ENCODE results near the gene ADIPOR2. TPM values are rescaled to one million over a fixed set of nuclear protein-coding genes. Genes with fewer than 3 reads are reported as not detected.
A peak's percentile ranks its signal among the peaks of the same experiment; 100 is the strongest.

Gene ADIPOR2
- total RNA-seq, 1 donor from 2014 or later, result 29.6 TPM

GRCh38 chr12:1814266-1814665, 123.4 kb downstream of the ADIPOR2 start:
- Mint-ChIP-seq H3K4me1 (peaks cover 51% of the 10 kb centered on the region), H3K36me3 (no peaks in the 10 kb centered on the region), H3K9me3 (peaks cover 4% of the 10 kb centered on the region), H3K4me3 (no peak overlapping the region), H3K27me3 (ENCODE audit: insufficient read depth, low read depth) (peaks cover 9% of the 10 kb centered on the region), H3K27ac (no peak overlapping the region)
- Histone ChIP-seq H3K4me3 (no peak overlapping the region), H3K9me3 (ENCODE audit: low read depth) (no peaks in the 10 kb centered on the region), H3K4me2 (no peak overlapping the region), H3K9ac (no peak overlapping the region), H3K27ac (no peak overlapping the region), H3K36me3 (no peaks in the 10 kb centered on the region), H3K79me2 (ENCODE audit: low read depth) (no peaks in the 10 kb centered on the region), H2AFZ (replicated peaks) (no peak overlapping the region), H4K20me1 (ENCODE audit: low read depth) (no peaks in the 10 kb centered on the region), H3K4me1 (no peaks in the 10 kb centered on the region), H3F3A (ENCODE audit: low read depth) (no peaks in the 10 kb centered on the region), H3K27me3 (peaks cover 3% of the 10 kb centered on the region)
- TF ChIP-seq EZH2 (IDR thresholded peaks at IDR 0.05), result no peak
- no peak for TF ChIP-seq CTCF (IDR thresholded peaks at IDR 0.05)
- TF ChIP-seq EZH2phosphoT487 (IDR thresholded peaks at IDR 0.05), result no peak
- DNase-seq (ENCODE audit: low spot score), result no peak

GRCh38 chr12:1815108-1815507, 124.2 kb downstream of the ADIPOR2 start:
- peaks cover 12% of the 10 kb centered on the region for H3K27me3 ChIP-seq
- Mint-ChIP-seq H3K27me3 (ENCODE audit: insufficient read depth, low read depth) (peaks cover 16% of the 10 kb centered on the region), H3K36me3 (no peaks in the 10 kb centered on the region), H3K4me1 (peaks cover 52% of the 10 kb centered on the region), H3K27ac (no peak overlapping the region), H3K9me3 (peaks cover 4% of the 10 kb centered on the region), H3K4me3 (no peak overlapping the region)
- DNase-seq (ENCODE audit: low spot score), result no peak
- peaks cover 6% of the 10 kb centered on the region for H3K4me1 ChIP-seq
- no peaks in the 10 kb centered on the region for H3F3A ChIP-seq (ENCODE audit: low read depth)
- no peak overlapping the region for H3K27ac ChIP-seq
- H4K20me1 ChIP-seq (ENCODE audit: low read depth), result no peaks in the 10 kb centered on the region
- no peaks in the 10 kb centered on the region for H3K36me3 ChIP-seq
- no peak overlapping the region for H3K9ac ChIP-seq
- H3K4me2 ChIP-seq, result no peak overlapping the region
- TF ChIP-seq CTCF (IDR thresholded peaks at IDR 0.05) (no peak), EZH2 (IDR thresholded peaks at IDR 0.05) (no peak), EZH2phosphoT487 (IDR thresholded peaks at IDR 0.05) (no peak)
- H3K9me3 ChIP-seq (ENCODE audit: low read depth), result no peaks in the 10 kb centered on the region
- H2AFZ ChIP-seq (replicated peaks), result no peak overlapping the region
- H3K79me2 ChIP-seq (ENCODE audit: low read depth), result no peaks in the 10 kb centered on the region
- no peak overlapping the region for H3K4me3 ChIP-seq

DNA sequence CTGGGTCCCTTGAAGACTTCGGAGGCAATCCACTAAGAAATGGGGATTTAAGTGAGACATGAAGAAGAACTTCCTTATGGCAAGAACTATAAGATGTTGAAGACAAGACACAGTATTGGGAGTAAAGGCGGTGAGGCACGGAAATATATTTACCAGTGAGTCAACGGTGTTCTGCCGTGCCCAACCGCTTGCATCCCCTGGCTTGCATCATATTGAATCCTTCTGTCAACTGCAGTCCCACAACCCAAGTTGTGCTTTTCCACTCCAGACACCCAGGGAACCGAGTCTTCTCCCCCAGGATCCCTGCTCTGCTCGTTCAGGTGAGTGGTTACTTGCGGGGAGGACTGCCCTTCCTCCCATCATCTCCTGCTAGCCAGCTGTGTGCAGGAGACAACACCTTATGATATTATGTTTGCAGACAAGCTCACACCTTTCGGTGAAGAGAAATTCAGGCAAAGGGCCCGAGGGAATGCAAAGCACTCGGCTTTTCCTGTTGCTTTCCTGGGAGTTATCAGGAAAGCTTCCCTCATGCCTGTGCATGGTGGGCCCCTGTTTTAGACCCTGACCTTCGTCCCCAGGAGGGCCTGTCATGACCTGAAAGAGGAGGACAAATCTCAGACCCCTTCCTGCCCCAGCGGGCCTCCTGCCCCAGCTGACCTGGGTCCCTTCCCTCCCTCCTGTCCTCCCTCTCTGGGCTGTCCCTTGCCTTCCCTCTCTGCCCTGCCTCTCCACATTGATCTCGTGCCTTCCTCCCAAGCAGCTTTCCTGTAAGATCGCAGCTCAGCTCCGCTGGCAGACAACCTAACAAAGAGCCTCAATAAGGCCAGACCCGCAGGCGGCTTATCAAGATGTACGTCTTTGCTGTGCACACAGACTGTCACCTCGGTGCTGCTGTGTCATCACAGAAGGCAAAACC, 125.2 kb downstream of the ADIPOR2 start:
- Histone ChIP-seq H3K79me2 (ENCODE audit: low read depth) (no peaks in the 10 kb centered on the region), H3K36me3 (no peaks in the 10 kb centered on the region), H4K20me1 (ENCODE audit: low read depth) (no peaks in the 10 kb centered on the region), H2AFZ (replicated peaks) (no peak overlapping the region), H3K9ac (no peak overlapping the region), H3K9me3 (ENCODE audit: low read depth) (no peaks in the 10 kb centered on the region), H3K4me2 (no peak overlapping the region), H3K4me1 (peaks cover 12% of the 10 kb centered on the region), H3K27me3 (peaks cover 21% of the 10 kb centered on the region), H3F3A (ENCODE audit: low read depth) (no peaks in the 10 kb centered on the region), H3K27ac (no peak overlapping the region), H3K4me3 (no peak overlapping the region)
- H3K4me3 Mint-ChIP-seq, result peak overlapping the region; percentile 20
- no peak for DNase-seq (ENCODE audit: low spot score)
- no peaks in the 10 kb centered on the region for H3K36me3 Mint-ChIP-seq
- TF ChIP-seq CTCF (IDR thresholded peaks at IDR 0.05), result no peak
- no peak for TF ChIP-seq EZH2phosphoT487 (IDR thresholded peaks at IDR 0.05)
- no peak for TF ChIP-seq EZH2 (IDR thresholded peaks at IDR 0.05)
- H3K27ac Mint-ChIP-seq, result peak overlapping the region; percentile 44
- peaks cover 4% of the 10 kb centered on the region for H3K9me3 Mint-ChIP-seq
- H3K27me3 Mint-ChIP-seq (ENCODE audit: insufficient read depth, low read depth), result peaks cover 25% of the 10 kb centered on the region
- H3K4me1 Mint-ChIP-seq, result peaks cover 53% of the 10 kb centered on the region

Data from neural progenitor cell (in vitro differentiated cells).